Liver (tissue), 3 donors: ENCODE measurements around the gene ABLIM3.
A peak's percentile ranks its signal among the peaks of the same experiment; 100 is the strongest.

Experiments used
- RXRA ChIP-seq, 2 donors: IDR thresholded peaks; 2 replicates each; pipeline ENCODE4 v1.6.1; 2017 to 2018; ENCODE audit warnings: antibody characterized with exemption in 2 of 2, mild to moderate bottlenecking in 1 of 2
- TAF1 ChIP-seq: conservative IDR thresholded peaks from 2 replicates; pipeline ENCODE4 v1.6.1; 2016; ENCODE audit warnings: antibody characterized with exemption, mild to moderate bottlenecking
- TF ChIP-seq, protein P1 (sequence below): IDR thresholded peaks from 2 replicates; pipeline ENCODE4 v1.6.1; 2016; ENCODE audit warnings: antibody characterized with exemption, mild to moderate bottlenecking
- TF ChIP-seq, protein P2 (sequence below): fragments of 150-350 bp; IDR thresholded peaks from 2 replicates; pipeline ENCODE4 v1.5.1; 2017; ENCODE audit warnings: improper control_type of control experiment, low read depth, low read length; ENCODE audit not compliant: missing input control
- TF ChIP-seq, protein P3 (sequence below): IDR thresholded peaks from 2 replicates; pipeline ENCODE4 v1.6.1; 2016; ENCODE audit warnings: antibody characterized with exemption
- donor health status: healthy.
- donor health status: healthy.

DNA sequence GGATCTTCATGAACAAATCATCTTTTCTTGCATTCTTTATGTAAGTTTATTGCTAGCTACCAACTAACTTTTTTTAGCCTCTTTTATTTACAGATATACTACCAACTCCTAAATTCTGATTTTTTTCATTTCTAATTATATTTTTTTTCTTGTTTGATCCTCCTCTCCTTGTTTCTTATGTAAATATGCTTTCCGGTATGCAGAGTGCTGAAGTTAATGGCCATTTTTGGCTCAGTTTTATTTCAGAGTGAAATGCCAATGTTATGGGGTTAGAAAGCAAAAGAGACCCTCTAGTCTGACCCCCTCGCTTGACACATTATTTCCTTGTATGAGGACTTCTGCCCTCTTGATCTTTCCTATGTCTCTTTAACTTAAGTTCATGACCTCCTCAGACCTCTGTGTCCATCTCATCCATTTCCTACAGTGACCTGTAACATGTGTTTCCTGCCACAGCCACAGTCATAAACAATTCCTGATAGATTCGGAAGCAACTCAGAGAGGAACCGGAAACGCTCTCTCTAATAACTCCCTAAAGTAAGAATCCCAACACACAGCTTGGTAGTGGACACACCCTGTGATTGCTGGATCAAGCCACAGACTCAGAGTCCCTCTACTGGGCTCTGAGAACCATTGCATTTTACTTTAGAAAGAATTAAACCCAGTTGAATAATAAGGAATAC, 87.5 kb downstream of the ABLIM3 start:
- TF ChIP-seq, protein P1, sequence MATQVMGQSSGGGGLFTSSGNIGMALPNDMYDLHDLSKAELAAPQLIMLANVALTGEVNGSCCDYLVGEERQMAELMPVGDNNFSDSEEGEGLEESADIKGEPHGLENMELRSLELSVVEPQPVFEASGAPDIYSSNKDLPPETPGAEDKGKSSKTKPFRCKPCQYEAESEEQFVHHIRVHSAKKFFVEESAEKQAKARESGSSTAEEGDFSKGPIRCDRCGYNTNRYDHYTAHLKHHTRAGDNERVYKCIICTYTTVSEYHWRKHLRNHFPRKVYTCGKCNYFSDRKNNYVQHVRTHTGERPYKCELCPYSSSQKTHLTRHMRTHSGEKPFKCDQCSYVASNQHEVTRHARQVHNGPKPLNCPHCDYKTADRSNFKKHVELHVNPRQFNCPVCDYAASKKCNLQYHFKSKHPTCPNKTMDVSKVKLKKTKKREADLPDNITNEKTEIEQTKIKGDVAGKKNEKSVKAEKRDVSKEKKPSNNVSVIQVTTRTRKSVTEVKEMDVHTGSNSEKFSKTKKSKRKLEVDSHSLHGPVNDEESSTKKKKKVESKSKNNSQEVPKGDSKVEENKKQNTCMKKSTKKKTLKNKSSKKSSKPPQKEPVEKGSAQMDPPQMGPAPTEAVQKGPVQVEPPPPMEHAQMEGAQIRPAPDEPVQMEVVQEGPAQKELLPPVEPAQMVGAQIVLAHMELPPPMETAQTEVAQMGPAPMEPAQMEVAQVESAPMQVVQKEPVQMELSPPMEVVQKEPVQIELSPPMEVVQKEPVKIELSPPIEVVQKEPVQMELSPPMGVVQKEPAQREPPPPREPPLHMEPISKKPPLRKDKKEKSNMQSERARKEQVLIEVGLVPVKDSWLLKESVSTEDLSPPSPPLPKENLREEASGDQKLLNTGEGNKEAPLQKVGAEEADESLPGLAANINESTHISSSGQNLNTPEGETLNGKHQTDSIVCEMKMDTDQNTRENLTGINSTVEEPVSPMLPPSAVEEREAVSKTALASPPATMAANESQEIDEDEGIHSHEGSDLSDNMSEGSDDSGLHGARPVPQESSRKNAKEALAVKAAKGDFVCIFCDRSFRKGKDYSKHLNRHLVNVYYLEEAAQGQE, result peak; percentile 97
- TF ChIP-seq, protein P2, sequence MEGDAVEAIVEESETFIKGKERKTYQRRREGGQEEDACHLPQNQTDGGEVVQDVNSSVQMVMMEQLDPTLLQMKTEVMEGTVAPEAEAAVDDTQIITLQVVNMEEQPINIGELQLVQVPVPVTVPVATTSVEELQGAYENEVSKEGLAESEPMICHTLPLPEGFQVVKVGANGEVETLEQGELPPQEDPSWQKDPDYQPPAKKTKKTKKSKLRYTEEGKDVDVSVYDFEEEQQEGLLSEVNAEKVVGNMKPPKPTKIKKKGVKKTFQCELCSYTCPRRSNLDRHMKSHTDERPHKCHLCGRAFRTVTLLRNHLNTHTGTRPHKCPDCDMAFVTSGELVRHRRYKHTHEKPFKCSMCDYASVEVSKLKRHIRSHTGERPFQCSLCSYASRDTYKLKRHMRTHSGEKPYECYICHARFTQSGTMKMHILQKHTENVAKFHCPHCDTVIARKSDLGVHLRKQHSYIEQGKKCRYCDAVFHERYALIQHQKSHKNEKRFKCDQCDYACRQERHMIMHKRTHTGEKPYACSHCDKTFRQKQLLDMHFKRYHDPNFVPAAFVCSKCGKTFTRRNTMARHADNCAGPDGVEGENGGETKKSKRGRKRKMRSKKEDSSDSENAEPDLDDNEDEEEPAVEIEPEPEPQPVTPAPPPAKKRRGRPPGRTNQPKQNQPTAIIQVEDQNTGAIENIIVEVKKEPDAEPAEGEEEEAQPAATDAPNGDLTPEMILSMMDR, result peak; percentile 69
- TF ChIP-seq TAF1, result no peak
- TF ChIP-seq, protein P3, sequence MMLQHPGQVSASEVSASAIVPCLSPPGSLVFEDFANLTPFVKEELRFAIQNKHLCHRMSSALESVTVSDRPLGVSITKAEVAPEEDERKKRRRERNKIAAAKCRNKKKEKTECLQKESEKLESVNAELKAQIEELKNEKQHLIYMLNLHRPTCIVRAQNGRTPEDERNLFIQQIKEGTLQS, result no peak
- TF ChIP-seq RXRA (IDR thresholded peaks at IDR 0.05), result peak; percentile 55 to 58
